Activated T-helper 9 cell treated with anti-CD3 and anti-CD28 coated beads, Interleukin-2, amount 50 U/mL, for 16 hours (primary cell): Measurements from ENCODE around the gene ENTPD1.
"Not testable (repeated sequence)": the region's sequence is repeated elsewhere in the genome, so short reads cannot be mapped to it uniquely, and the experiment has no call there.

Source experiments
- DNase-seq: peaks from one replicate; pipeline ENCODE4 v3.0.0-alpha.2; 2020; ENCODE audit warnings: low read depth

Gene ENTPD1

GRCh38 chr10:95796504-95796903 lies 40.5 kb downstream of the ENTPD1 start:
- no peak for DNase-seq

- DNase-seq, result no peak
Measured at GRCh38 chr10:95798096-95798855, 42.3 kb downstream of the ENTPD1 start.

- DNase-seq, result not testable (repeated sequence)
Measured at GRCh38 chr10:95800286-95800685, 44.3 kb downstream of the ENTPD1 start.

- DNase-seq, result not testable (repeated sequence)
Measured at GRCh38 chr10:95806687-95807380, 50.9 kb downstream of the ENTPD1 start.

- DNase-seq, result not testable (repeated sequence)
Measured at GRCh38 chr10:95808705-95809308, 52.8 kb downstream of the ENTPD1 start.

GRCh38 chr10:95809370-95810197 lies 53.6 kb downstream of the ENTPD1 start:
- no peak for DNase-seq

GRCh38 chr10:95810198-95810976 lies 54.4 kb downstream of the ENTPD1 start:
- no peak for DNase-seq

GRCh38 chr10:95813054-95813685 lies 57.2 kb downstream of the ENTPD1 start:
- DNase-seq, result no peak

GRCh38 chr10:95814011-95814727 lies 58.2 kb downstream of the ENTPD1 start:
- no peak for DNase-seq

- no peak for DNase-seq
Measured at GRCh38 chr10:95815133-95815532, 59.2 kb downstream of the ENTPD1 start.

- DNase-seq, result no peak
Measured at GRCh38 chr10:95815701-95816240, 59.8 kb downstream of the ENTPD1 start.

- DNase-seq, result no peak
Measured at GRCh38 chr10:95818010-95818409, 62.0 kb downstream of the ENTPD1 start.

- no peak for DNase-seq
Measured at GRCh38 chr10:95818668-95819067, 62.7 kb downstream of the ENTPD1 start.

GRCh38 chr10:95819620-95820329 lies 63.8 kb downstream of the ENTPD1 start:
- DNase-seq, result no peak

GRCh38 chr10:95820363-95820762 lies 64.4 kb downstream of the ENTPD1 start:
- no peak for DNase-seq

GRCh38 chr10:95821720-95822119 lies 65.8 kb downstream of the ENTPD1 start:
- no peak for DNase-seq

GRCh38 chr10:95830044-95830443 lies 74.1 kb downstream of the ENTPD1 start:
- DNase-seq, result no peak

- no peak for DNase-seq
Measured at GRCh38 chr10:95831076-95831475, 75.1 kb downstream of the ENTPD1 start.

GRCh38 chr10:95831515-95831914 lies 75.6 kb downstream of the ENTPD1 start:
- DNase-seq, result no peak
